ENCODE measurements around the gene USP22.

USP22 gene

GRCh38 chr17:21024024-21024423 is 18.8 kb downstream of the USP22 start:
- no peak for DNase-seq (ENCODE audit: low read depth in 1 of 2, low spot score in 1 of 2)
- TF ChIP-seq CTCF (IDR thresholded peaks at IDR 0.05; ENCODE audit: insufficient read depth, low read length), result no peak
- no peak for TF ChIP-seq GABPA (IDR thresholded peaks at IDR 0.05; ENCODE audit: low read depth)
- TF ChIP-seq, protein P1, sequence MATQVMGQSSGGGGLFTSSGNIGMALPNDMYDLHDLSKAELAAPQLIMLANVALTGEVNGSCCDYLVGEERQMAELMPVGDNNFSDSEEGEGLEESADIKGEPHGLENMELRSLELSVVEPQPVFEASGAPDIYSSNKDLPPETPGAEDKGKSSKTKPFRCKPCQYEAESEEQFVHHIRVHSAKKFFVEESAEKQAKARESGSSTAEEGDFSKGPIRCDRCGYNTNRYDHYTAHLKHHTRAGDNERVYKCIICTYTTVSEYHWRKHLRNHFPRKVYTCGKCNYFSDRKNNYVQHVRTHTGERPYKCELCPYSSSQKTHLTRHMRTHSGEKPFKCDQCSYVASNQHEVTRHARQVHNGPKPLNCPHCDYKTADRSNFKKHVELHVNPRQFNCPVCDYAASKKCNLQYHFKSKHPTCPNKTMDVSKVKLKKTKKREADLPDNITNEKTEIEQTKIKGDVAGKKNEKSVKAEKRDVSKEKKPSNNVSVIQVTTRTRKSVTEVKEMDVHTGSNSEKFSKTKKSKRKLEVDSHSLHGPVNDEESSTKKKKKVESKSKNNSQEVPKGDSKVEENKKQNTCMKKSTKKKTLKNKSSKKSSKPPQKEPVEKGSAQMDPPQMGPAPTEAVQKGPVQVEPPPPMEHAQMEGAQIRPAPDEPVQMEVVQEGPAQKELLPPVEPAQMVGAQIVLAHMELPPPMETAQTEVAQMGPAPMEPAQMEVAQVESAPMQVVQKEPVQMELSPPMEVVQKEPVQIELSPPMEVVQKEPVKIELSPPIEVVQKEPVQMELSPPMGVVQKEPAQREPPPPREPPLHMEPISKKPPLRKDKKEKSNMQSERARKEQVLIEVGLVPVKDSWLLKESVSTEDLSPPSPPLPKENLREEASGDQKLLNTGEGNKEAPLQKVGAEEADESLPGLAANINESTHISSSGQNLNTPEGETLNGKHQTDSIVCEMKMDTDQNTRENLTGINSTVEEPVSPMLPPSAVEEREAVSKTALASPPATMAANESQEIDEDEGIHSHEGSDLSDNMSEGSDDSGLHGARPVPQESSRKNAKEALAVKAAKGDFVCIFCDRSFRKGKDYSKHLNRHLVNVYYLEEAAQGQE (IDR thresholded peaks at IDR 0.05; ENCODE audit: insufficient replicate concordance, low read depth), result no peak
- no peak for TF ChIP-seq SPI1 (IDR thresholded peaks at IDR 0.05; ENCODE audit: borderline replicate concordance, low read depth)
- TF ChIP-seq POLR2AphosphoS5 (IDR thresholded peaks at IDR 0.05; ENCODE audit: low read depth), result no peak
- H3K4me3 ChIP-seq (replicated peaks; ENCODE audit: insufficient read depth, low read length), result no peak overlapping the region
- no peak overlapping the region for H3K27ac ChIP-seq (replicated peaks)
- H3K27me3 ChIP-seq (ENCODE audit: insufficient read depth, poor library complexity, severe bottlenecking), result no peaks in the 10 kb centered on the region

- no peaks in the 10 kb centered on the region for H3K27me3 ChIP-seq (ENCODE audit: insufficient read depth, poor library complexity, severe bottlenecking)
- TF ChIP-seq SPI1 (IDR thresholded peaks at IDR 0.05; ENCODE audit: borderline replicate concordance, low read depth) (no peak), GABPA (IDR thresholded peaks at IDR 0.05; ENCODE audit: low read depth) (no peak), CTCF (IDR thresholded peaks at IDR 0.05; ENCODE audit: insufficient read depth, low read length) (no peak), POLR2AphosphoS5 (IDR thresholded peaks at IDR 0.05; ENCODE audit: low read depth) (no peak)
- TF ChIP-seq, protein P1 (IDR thresholded peaks at IDR 0.05; ENCODE audit: insufficient replicate concordance, low read depth), result no peak
- no peak overlapping the region for H3K4me3 ChIP-seq (replicated peaks; ENCODE audit: insufficient read depth, low read length)
- no peak overlapping the region for H3K27ac ChIP-seq (replicated peaks)
- DNase-seq (ENCODE audit: low read depth in 1 of 2, low spot score in 1 of 2), result no peak
These were observed 21.5 kb downstream of the USP22 start for GRCh38 chr17:21021208-21021803.

- H3K4me3 ChIP-seq (replicated peaks; ENCODE audit: insufficient read depth, low read length), result no peak overlapping the region
- no peaks in the 10 kb centered on the region for H3K27me3 ChIP-seq (ENCODE audit: insufficient read depth, poor library complexity, severe bottlenecking)
- DNase-seq (ENCODE audit: low read depth in 1 of 2, low spot score in 1 of 2), result no peak
- H3K27ac ChIP-seq (replicated peaks), result no peak overlapping the region
- TF ChIP-seq SPI1 (IDR thresholded peaks at IDR 0.05; ENCODE audit: borderline replicate concordance, low read depth) (no peak), CTCF (IDR thresholded peaks at IDR 0.05; ENCODE audit: insufficient read depth, low read length) (no peak), POLR2AphosphoS5 (IDR thresholded peaks at IDR 0.05; ENCODE audit: low read depth) (no peak)
- TF ChIP-seq, protein P1 (IDR thresholded peaks at IDR 0.05; ENCODE audit: insufficient replicate concordance, low read depth), result no peak
These were observed 22.2 kb downstream of the USP22 start for GRCh38 chr17:21020622-21021021.
